HG03457 (cell line): ENCODE results near the gene ARID4B.
"Not testable (repeated sequence)": the region's sequence is repeated elsewhere in the genome, so short reads cannot be mapped to it uniquely, and the experiment has no call there.

Source experiments
- ATAC-seq: cut with Tn5 transposase; IDR thresholded peaks from one replicate; pipeline ENCODE4 v1.9.1; 2021; ENCODE audit warnings: moderate number of reproducible peaks; ENCODE audit not compliant: unreplicated experiment

ARID4B gene

DNA sequence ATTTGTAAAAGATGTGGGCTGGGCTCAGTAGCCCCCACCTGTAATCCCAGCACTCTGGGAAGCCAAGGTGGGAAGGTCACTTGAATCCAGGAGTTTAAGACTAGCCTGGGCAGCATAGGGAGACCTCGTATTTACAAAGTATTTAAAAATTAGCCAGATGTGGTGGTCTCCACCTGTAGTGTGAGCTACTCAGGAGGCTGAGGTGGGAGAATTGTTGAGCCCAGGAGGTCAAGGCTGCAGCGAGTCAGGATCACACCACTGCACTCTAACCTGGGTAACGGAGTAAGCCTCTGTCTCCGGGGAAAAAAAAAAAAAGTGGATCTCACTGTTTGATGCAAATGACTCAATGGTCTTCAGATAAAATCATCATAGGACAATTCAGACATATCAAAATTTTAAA lies 89.4 kb downstream of the ARID4B start:
- ATAC-seq, result no peak

DNA sequence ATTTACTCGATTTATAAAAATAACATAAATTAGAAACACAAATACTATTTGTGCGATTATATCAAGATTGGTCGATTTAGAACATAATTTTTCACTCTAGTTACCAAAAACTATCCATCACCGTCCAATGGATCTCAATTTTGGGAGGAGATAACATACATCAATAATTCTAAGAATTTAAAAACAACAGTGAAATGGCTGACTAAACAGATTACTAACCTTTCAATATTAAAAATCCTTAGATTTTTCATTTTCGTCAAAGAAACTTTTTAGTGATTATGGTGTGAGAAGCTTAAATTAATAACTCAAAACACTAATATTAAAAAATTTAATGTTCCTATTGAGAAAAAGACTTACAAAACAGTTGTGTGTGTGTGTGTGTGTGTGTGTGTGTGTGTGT lies 91.9 kb downstream of the ARID4B start:
- no peak for ATAC-seq

DNA sequence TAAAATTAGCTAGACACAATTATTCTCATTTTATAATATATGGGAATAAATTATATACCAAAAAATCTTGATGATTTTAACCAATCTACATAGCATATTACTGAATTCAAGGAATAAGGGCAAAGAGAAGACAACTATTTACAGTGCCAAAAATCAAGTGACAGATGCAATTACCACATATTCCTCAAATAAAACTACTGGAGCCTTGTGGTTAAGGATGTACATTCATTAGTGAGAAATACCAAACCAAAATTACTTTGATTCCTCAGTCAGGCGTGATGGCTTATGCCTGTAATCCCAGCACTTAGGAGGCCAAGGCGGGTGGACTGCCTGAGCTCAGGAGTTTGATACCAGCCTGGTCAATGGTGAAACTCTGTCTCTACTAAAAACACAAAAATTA lies 98.1 kb downstream of the ARID4B start:
- no peak for ATAC-seq

DNA sequence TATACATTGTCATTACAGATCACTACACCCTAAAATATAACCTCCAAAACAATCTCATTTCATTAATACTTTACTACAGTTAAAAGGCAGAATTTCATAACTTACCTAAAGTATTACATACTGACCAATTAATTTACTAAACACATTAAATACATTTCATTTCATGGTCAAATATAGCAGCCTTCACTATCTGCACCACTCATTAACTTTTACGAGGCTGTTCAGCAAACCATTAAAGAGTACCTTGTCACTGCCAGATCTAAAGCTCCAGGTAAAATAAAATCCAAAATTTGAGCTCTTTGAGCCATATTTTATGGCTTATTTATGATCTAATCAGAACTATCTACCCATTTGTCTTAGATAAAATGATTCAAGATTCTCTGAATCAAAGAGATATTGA lies 100.6 kb downstream of the ARID4B start:
- no peak for ATAC-seq

DNA sequence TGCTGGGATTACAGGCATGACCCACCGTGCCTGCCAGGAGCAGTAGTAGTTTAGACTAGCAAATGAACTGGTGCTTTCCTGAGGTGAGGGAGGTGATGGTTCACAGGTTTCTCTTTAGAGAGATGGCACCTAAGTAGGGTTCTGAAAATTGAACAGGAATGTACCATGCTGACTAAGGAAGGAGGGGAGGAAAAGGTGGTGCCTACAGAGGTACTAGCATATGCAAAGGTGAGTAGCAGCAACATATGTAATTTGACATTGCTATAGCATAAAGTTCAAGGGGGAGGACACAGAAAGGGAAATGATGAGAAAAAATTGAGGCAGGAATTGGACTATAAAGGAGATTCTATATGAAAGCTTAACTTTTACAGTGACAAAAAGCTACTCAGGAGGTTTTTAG lies 101.0 kb downstream of the ARID4B start:
- ATAC-seq, result no peak

DNA sequence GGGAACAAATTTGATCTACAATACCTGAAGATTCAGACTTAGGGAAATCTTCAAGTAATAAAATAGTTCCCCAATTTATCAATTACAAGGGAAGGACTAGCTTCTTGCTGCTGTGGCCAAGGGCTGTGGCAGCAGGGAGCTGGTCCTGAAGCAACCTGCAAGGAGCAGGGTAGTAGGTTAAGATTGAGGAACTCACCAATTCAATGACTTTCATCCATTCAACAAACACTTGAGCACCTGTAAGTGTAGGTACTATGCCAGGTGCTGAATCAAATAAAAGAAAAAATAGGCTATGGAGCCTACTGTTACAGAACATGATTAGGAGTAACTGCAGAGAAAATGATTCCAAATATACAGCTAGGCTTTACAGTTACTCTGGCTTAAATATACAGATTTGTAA lies 102.7 kb downstream of the ARID4B start:
- ATAC-seq, result no peak

DNA sequence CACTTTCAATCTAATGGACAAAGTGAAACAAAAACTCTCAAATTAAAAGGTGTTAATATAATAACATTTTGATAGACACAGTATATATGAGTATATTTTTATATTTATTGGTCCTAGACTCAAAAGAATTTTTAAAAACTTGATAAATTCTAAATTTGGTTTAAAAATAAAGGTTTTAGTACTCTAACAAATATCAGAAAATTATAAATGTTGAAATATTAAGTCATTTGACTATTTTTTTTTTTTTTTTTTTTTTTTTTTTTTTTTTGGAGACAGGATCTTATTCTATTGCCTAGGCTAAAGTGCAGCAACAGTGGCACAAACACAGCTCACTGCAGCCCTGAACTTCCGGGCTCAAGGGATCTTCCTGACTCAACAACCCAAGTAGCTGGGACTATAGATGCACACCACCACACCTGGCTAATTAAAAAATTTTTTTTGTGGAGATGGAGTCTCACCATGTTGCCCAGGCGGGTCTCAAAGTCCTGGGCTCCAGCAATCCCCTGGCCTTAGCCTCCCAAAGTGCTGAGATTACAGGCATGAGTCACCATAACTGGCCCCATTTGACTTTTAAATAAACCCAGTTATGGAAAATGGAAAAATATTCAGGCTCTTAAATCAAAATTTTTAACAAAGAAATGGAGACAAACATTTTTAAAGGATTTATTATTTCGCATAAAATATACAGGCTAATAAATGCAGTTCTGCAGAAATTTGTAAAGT lies 106.2 kb downstream of the ARID4B start:
- no peak for ATAC-seq

DNA sequence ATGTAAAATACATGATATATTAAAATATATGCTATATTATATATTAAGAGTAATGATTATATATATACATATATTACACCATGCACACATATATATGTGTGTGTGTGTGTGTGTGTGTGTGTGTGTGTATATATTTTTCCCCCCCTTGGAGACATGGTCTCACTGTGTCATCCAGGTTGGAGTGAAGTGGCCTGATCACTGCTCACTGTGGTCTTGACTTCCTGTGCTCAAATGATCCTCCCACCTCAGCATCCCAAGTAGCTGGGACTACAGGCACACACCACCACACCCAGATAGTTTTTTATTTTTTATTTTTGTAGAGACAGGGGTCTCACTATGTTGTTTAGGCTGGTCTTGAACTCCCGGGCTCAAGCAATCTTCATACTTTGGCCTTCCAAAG lies 112.5 kb downstream of the ARID4B start:
- no peak for ATAC-seq

DNA sequence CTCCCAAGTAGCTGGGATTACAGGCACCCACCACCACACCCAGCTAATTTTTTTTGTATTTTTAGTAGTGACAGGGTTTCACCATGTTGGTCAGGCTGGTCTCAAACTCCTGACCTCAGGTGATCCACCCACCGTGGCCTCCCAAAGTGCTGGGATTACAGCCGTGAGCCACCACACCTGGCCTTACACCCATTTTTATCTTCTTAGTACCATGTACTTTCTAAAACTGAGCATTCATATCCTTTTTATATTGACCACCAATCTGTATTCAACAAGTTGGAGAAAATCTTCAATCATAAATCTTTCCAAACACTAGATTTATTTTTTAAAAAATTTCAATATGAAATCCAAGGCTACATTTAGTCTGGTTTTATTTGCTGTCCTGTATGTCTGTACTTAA lies 113.0 kb downstream of the ARID4B start:
- not testable (repeated sequence) for ATAC-seq

DNA sequence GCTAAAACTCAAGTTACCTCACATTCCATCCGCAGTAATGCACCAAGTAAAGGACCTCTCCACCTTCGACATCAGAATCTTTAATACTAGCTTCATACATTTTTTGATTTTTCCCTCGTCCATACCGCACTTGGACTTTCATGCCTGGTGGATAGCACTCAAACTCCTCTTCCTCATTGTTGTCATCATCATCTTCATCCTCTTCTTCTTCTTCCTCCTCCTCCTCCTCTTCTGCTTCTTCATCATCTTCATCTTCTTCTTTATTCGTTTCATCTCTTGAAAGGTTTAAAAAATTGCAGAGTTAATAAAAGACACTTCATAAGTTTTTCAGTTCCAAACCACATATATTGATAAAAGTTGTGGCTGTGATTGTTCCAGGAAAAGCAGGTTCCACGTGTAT lies 114.2 kb downstream of the ARID4B start:
- ATAC-seq, result no peak

DNA sequence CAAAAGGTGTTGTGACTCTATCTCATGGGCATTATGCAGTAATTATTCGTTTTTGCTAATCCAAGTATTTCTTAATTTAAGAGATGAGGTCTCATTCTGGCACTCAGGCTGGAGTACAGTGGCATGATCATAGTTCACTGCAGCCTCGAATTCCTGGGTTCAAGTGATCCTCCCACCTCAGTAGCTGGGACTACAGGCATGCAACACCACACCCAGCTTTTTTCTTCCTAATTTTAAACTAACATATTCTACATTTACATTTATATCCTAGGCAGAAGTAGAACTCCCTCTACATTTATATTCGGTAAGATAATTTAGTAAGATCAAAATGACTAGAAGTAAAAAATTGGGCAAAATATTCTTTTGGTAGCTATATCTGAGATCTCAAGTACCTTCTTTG lies 116.5 kb downstream of the ARID4B start:
- ATAC-seq, result no peak

DNA sequence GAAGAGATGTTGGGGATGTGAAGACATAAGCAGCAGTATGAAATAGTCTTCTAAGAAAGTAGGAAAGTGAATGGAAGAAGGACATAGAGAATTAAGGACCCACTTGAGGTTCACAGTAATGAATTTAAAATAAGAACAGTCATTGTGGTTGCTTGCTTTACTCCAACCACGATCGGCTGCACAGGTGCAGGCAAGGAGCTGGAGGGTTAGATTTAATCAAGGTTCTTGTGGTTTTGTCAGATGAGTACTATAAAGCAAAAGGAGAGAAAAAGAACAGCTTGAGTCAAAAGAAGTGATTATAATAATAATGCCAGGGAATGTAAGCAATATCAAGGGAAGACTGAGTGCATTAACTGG lies 120.8 kb downstream of the ARID4B start:
- no peak for ATAC-seq

DNA sequence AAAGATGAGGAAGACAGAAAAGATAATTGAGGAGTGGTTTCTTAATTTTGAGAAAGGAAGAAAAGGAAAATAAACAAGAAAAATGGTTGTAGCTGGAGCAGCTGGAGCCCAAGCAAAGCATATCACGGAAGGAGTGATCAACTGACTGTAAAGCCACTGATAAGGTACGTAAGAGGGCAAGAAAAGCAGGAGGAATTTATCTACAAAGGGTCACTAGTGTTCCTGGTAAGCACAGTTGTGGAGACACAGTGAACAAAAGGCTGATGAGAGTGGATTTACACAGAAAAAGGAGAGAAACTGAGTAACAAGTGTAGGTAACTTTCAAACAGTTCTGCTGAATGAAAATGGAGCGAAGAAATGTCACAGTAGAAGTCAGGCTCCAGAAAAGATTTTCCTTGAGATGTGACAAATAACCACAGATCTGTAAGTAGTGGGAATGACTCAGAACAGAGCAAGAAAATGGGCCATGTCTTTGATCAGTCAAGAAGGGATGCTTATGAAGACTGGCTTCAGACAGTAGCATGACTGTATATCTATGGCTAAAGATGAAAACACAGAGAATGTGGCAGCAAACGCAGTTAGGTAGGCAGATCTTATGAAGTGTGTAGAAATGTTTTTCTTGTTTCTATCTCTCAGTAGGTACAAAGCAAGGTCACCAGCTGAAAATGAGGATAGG lies 121.3 kb downstream of the ARID4B start:
- no peak for ATAC-seq

DNA sequence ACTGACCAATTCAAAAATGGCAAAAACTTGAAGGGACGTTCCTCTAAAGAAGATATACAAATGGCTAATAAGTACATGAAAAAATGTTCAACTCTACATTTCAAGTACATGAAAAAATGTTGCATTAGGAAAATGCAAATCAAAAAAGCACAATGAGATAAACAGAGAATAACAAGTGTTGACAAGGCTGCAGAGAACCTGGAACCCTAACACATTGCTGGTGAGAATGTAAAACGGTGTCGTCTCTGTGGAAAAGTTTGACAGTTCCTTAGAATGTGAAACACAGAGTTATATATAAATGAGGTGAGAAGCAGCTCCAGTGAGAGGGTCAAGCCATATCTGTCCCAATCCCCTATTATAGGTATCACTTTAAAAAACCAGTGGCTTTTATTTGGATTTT lies 122.3 kb downstream of the ARID4B start:
- no peak for ATAC-seq

DNA sequence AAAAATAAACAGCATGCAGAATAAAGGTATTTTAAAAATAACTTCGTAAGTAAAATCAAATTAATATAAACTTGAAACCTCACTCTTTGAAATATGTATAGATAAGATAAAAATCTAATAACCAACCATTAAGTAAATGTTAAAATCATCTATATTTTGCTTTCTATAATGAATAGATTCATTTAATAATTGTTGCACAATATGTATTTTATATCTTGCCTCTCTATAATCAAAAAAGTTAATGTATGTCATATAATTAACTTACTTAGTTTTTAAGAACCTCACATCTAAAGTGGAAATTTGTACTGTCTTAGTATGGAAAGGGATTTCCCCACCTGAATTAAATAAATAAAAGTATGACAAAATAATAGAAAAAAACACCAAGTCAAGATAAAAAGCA lies 124.6 kb downstream of the ARID4B start:
- ATAC-seq, result no peak

DNA sequence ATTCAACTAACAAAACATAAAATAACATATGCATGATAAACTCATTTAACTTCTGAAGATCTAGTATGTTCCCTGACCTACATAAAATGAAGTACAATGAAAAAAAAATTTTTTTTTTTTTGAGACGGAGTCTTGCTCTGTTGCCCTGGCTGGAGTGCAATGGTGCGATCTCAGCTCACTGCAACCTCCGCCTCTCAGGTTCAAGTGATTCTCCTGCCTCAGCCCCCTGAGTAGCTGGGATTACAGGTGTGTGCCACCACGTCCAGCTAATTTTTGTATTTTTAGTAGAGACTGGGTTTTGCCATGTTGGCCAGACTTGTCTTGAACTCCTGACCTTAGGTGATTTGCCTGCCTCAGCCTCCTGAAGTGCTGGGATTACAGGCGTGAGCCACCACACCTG lies 125.5 kb downstream of the ARID4B start:
- ATAC-seq, result not testable (repeated sequence)

DNA sequence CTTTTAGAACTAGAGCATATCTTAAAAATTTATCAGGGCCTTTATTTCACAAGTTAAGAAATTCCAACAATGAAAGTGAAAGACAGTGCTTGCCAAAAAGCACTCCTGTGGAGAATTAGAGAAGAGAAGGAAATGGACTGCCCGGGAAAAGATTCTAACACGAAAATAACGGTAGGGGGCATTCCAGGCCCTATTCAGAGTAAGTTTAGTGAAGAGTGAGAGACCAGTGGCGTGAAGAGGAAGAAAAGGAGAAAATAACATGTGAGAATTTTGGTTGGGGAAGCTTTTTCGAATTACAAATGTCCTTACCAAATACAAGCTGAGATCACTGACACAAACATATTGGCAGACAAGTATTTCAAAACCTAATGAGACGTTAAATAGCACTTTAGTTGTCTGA lies 128.5 kb downstream of the ARID4B start:
- ATAC-seq, result no peak

DNA sequence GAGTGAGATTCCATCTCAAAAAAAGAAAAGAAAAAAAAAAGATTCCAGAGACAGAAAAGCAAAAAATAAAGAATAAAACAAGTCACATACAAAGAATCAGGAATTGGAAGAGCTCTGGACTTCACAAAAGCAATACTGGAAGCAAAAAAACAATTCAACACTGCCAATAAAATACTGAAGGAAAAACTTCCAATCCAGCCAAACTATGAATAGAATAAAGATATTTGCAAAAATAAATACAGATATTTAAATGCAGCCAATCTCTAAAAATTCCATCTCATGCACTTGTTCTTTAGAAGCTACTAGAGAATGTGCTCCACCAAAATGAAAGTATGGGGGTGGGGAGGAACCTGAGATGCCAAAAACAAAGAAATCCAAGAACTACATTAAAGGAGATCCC lies 137.5 kb downstream of the ARID4B start:
- ATAC-seq, result no peak

DNA sequence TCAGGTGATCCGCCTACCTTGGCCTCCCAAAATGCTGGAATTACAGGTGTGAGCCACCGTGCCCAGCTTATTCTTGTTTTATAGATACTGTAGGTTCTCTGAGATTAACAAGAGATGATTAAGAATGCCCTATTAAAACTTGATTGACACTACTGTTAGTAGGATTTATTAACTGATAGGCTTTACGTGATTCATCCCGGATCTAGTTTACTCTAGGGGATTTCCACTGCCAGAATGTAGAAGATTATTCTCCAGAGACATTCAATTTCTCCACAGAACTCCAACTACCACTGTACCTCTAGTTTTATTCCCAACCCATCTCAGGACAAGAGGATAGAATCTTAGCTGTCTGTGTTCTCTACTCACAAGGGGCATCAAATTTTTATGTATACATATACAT lies 140.7 kb downstream of the ARID4B start:
- ATAC-seq, result no peak

DNA sequence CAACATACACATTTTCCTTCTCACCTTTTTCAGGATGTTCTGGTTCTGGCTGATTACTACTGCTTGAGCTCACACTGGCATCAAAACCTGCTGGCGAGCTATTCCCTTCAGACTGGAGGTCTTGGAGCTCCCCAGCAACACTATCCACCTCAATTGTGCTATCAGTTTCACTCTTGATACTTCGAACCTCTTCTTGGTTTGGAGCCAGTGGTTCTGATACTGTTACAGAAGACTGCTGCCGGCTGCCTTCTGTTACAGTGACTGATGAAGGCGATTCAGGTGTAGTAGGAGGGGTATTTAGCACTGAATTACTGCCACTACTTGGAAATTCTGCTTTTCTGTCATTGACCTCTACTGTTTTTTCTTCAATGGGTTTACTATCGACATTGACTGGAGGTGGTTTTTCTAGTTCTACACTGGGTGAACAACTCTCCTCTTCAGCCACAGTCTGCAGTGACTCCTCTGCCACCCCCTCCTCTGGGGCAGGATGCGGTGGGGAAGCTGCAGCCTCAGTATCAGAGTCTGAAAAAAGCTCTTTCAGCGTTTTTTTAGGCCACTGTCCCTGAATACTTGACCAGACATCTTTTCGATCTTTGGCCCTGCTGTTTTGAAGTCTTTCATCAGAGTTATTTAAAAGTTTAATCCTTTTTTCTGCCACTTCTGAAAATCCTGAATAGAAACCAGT lies 146.3 kb downstream of the ARID4B start:
- ATAC-seq, result no peak

DNA sequence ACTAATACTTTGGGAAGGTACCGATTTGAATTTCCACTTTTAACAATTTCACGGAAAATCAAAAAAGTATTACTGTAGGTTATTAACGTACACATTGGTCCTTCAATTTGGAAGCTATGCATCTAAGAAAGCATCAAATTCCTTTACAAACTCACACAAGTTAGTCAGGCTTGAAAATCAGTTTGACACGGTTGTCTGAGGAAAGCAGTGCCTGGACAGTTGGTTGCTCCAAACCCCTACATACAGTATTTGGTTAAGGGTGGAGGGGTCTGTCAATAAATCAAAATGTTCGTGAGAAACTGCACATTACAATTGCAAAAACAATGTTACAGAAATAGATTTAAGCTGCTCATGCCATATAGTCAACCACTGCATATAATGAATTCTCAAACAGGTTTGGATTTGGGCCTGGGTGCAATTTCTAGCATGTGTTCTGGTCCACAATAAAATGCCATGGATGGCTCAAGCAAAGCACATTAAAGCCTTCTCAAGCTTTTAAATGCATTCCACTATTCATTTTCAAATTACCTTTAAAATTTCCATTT lies 147.0 kb downstream of the ARID4B start:
- no peak for ATAC-seq

DNA sequence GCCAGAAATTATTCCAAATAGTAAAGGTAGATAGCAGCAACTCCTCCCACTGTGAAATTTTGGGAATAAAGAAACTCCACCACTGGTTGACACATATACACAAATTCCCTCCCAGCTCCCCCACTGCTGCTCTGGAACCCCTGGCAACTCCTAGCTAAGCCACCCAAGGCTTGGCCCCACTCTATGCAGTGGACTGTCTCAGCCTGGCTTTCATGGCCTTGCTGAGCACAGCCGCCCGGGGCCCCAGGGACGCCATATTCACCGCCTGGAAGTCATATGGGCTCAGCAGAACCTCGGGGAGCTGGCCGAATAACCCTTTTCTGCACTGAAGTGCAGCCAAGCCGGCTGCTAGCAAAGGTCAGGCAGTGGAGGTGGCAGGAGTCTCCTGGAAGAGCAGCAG lies 151.5 kb downstream of the ARID4B start:
- no peak for ATAC-seq
